Neural crest cell (in vitro differentiated cells): ENCODE data around the gene PPP1R12A. TPM values are rescaled to one million over a fixed set of nuclear protein-coding genes. Genes with fewer than 3 reads are reported as not detected.

Experiments used
- DNase-seq: peaks from one replicate; pipeline ENCODE4 v3.0.0; 2021; ENCODE audit warnings: low read depth, mixed read lengths, low spot score
- H3K27ac Mint-ChIP-seq: one replicate; pipeline ENCODE4 v1.8.0; 2021; ENCODE audit warnings: mild to moderate bottlenecking, mixed read lengths; ENCODE audit not compliant: unreplicated experiment
- H3K27me3 Mint-ChIP-seq: 2 replicates; pipeline ENCODE4 v1.8.0; 2021; ENCODE audit warnings: low read depth, mild to moderate bottlenecking, mixed read lengths
- H3K36me3 Mint-ChIP-seq: 2 replicates; pipeline ENCODE4 v1.8.0; 2021; ENCODE audit warnings: low read depth, mild to moderate bottlenecking, mixed read lengths
- H3K4me1 Mint-ChIP-seq: 2 replicates; pipeline ENCODE4 v1.8.0; 2021; ENCODE audit warnings: mixed read lengths
- H3K4me3 Mint-ChIP-seq: one replicate; pipeline ENCODE4 v1.8.0; 2021; ENCODE audit warnings: mild to moderate bottlenecking, mixed read lengths
- H3K9me3 Mint-ChIP-seq: 2 replicates; pipeline ENCODE4 v1.8.0; 2021; ENCODE audit warnings: mixed read lengths
- total RNA-seq: library from RNA; stranded (reverse); gene quantifications from 2 replicates; pipeline ENCODE4 v1.2.1, GENCODE V29; 2021
- TF ChIP-seq, protein P1 (sequence below): fragments of 200-600 bp; sonication (generic); conservative IDR thresholded peaks from 2 replicates; pipeline ENCODE4 v1.5.0; 2021; ENCODE audit warnings: antibody characterized with exemption, mild to moderate bottlenecking

The PPP1R12A gene
- total RNA-seq, 1 donor from 2014 or later = 65.7 TPM

- Mint-ChIP-seq H3K36me3 (peaks cover 19% of the 10 kb centered on the region), H3K27ac (no peak overlapping the region), H3K9me3 (no peaks in the 10 kb centered on the region), H3K4me1 (peaks cover 9% of the 10 kb centered on the region), H3K4me3 (no peak overlapping the region), H3K27me3 (no peaks in the 10 kb centered on the region)
- DNase-seq = no peak
- TF ChIP-seq, protein P1, sequence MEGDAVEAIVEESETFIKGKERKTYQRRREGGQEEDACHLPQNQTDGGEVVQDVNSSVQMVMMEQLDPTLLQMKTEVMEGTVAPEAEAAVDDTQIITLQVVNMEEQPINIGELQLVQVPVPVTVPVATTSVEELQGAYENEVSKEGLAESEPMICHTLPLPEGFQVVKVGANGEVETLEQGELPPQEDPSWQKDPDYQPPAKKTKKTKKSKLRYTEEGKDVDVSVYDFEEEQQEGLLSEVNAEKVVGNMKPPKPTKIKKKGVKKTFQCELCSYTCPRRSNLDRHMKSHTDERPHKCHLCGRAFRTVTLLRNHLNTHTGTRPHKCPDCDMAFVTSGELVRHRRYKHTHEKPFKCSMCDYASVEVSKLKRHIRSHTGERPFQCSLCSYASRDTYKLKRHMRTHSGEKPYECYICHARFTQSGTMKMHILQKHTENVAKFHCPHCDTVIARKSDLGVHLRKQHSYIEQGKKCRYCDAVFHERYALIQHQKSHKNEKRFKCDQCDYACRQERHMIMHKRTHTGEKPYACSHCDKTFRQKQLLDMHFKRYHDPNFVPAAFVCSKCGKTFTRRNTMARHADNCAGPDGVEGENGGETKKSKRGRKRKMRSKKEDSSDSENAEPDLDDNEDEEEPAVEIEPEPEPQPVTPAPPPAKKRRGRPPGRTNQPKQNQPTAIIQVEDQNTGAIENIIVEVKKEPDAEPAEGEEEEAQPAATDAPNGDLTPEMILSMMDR = no peak
Observed at GRCh38 chr12:79830440-79830839, 104.5 kb downstream of the PPP1R12A start.

DNA sequence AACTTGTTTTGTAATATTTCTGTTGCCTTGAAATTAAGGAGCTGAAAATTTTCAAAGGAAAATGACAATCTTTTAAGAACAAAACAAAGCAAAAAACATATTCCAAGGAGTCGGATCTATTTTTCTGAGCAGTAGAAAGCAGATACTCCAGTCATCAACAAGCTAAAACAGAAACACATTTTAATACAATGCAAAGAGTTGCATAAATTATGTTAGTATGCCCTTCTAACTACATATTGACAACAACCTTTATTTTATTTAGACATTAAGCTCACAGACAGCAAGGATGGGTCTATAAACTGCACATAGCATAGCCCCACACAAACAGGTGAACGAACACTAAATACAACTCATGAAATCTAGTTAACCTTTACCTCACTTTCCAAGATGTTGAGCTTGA, 106.0 kb downstream of the PPP1R12A start:
- no peaks in the 10 kb centered on the region for H3K9me3 Mint-ChIP-seq
- H3K36me3 Mint-ChIP-seq = peaks cover 14% of the 10 kb centered on the region
- H3K4me3 Mint-ChIP-seq = no peak overlapping the region
- H3K4me1 Mint-ChIP-seq = peaks cover 18% of the 10 kb centered on the region
- TF ChIP-seq, protein P1 = no peak
- no peak for DNase-seq
- no peaks in the 10 kb centered on the region for H3K27me3 Mint-ChIP-seq
- H3K27ac Mint-ChIP-seq = no peak overlapping the region

GRCh38 chr12:79827484-79827883, 107.4 kb downstream of the PPP1R12A start:
- Mint-ChIP-seq H3K36me3 (peaks cover 12% of the 10 kb centered on the region), H3K4me1 (peaks cover 18% of the 10 kb centered on the region), H3K27me3 (no peaks in the 10 kb centered on the region), H3K27ac (no peak overlapping the region), H3K4me3 (no peak overlapping the region), H3K9me3 (no peaks in the 10 kb centered on the region)
- DNase-seq = no peak
- TF ChIP-seq, protein P1 = no peak

- H3K36me3 Mint-ChIP-seq = peaks cover 12% of the 10 kb centered on the region
- no peaks in the 10 kb centered on the region for H3K27me3 Mint-ChIP-seq
- no peak overlapping the region for H3K4me3 Mint-ChIP-seq
- no peak for DNase-seq
- no peaks in the 10 kb centered on the region for H3K9me3 Mint-ChIP-seq
- peaks cover 18% of the 10 kb centered on the region for H3K4me1 Mint-ChIP-seq
- no peak overlapping the region for H3K27ac Mint-ChIP-seq
- TF ChIP-seq, protein P1 = no peak
Observed at GRCh38 chr12:79826267-79827128, 108.4 kb downstream of the PPP1R12A start.

DNA sequence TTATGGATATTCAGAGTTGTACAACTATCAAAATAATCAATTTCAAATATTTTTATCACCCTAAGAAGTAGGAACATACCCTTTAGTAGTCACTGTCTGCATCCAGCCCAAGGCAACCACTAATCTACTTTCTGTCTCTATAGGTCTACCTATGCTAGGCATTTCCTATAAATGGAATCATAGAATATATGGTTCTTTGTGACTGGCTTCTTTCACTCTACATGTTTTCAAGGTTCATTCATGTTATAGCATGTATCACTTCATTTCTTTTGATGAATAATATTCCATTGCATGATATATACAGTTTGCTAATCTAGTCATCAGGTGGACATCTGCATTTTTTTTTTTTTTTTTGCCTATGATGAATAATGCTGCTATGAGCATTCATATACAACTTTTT, 112.4 kb downstream of the PPP1R12A start:
- TF ChIP-seq, protein P1 = no peak
- Mint-ChIP-seq H3K27me3 (no peaks in the 10 kb centered on the region), H3K4me1 (peaks cover 30% of the 10 kb centered on the region), H3K4me3 (no peak overlapping the region), H3K27ac (no peak overlapping the region), H3K9me3 (no peaks in the 10 kb centered on the region), H3K36me3 (peaks cover 12% of the 10 kb centered on the region)
- no peak for DNase-seq
